ENCODE data around the gene MACROD1.
"Not testable (repeated sequence)": the region's sequence is repeated elsewhere in the genome, so short reads cannot be mapped to it uniquely, and the experiment has no call there.

The MACROD1 gene

GRCh38 chr11:64186492-64187165, 20.7 kb upstream of the MACROD1 start:
- Histone ChIP-seq H3K27ac (peak overlapping the region in 6 of 21 experiments; percentile 61 to 97 (median 86)), H3K4me3 (no peak overlapping the region)

DNA sequence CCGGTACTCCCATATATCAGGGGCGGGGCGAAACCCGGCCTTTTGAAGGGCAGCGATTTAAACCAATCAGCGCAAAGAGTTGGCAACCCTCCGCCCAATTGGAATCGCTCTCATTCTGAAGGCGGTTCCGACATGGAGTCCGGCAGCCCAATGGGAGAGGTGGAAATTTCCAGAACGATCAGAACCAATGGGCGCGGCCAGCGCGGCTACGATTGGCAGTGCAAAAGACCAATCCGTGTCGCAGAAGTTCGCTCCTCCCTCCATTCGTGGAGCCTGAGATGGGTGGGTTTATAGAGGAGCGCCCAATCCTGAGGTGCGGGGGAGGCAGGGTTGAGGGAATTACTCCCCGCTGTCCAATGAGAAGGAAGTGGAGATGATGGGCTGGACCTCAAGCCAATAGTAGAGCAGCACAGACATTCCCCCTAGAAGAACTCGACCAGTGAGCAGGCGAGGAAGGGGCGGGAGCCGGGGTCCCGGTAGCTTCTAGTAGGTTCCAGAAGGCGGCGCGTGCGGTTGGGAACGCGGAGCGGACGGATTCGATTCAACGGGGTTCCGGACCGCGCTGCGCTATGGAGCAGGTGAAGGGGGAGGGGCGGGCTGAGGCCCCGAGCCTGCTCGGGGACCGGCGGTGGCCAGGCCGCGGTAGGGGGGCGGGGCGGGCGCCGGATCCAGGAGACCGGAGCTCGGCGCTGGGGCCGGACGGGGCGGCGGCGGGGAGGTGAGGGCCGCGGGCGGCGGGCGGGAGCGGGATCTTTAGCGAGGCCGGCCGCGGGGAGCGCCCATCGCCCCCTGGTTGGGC, 20.0 kb upstream of the MACROD1 start, which contains the start of gene STIP1:
Gene STIP1 (plus strand): TSS at position 479 of the 799 bp plus-strand sequence. CDS start 91 bp downstream, at position 570.
- H3K27ac ChIP-seq: peak within 1 kb of the TSS; percentile 62 to 97 (median 90)
- H3K4me3 ChIP-seq: peak within 1 kb of the TSS in 6 of 7 experiments; percentile 38 to 77 (median 62)

GRCh38 chr11:64185175-64185692, 19.3 kb upstream of the MACROD1 start:
- peak overlapping the region; percentile 62 to 95 (median 88) for H3K27ac ChIP-seq
- peak overlapping the region in 6 of 7 experiments; percentile 38 to 77 (median 62) for H3K4me3 ChIP-seq

- Histone ChIP-seq H3K27ac (peak overlapping the region in 2 of 21 experiments; percentile 49 to 94), H3K4me3 (no peak overlapping the region)
Measured at GRCh38 chr11:64183890-64184289, 18.0 kb upstream of the MACROD1 start.

- H3K27ac ChIP-seq: peak overlapping the region in 18 of 21 experiments; percentile 7 to 78 (median 55)
- no peak overlapping the region for H3K4me3 ChIP-seq
Measured at GRCh38 chr11:64181506-64182411, 15.8 kb upstream of the MACROD1 start.

GRCh38 chr11:64180891-64181290, 15.0 kb upstream of the MACROD1 start:
- no peak overlapping the region for H3K4me3 ChIP-seq
- H3K27ac ChIP-seq: peak overlapping the region in 12 of 21 experiments; percentile 7 to 78 (median 60)

DNA sequence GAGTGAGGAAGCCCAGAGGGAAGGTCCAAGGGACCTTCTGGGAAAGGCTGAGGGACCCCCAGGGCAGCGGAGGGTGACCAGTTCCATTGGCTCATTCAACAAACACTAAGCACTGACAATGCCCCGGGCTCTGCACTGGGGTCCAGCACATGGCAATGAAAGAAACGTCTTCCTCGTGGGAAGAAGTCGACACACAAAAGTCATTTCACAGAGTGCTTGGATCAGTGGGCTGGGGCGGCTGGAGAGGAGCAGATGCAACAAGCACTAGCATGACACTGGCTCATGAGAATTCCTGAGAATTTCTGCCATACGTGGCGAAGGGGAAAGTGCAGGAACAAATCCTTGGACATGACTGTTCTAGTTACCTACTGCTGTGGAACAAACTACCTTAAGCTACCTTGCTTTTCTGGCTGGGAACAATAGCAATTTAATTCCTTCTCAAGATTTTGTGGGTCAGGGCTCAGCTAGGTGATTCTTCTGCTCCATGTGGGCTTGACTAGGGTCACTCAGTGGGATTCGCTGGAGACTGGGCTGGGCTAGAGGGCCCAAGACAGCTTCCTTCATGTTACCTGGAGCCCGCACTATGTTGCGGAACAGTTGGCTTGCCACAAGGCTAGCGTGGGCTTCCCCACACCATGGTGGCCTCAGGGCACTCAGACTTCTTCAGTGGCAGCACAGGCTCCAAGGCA, 13.2 kb upstream of the MACROD1 start:
- H3K27ac ChIP-seq: no peak overlapping the region

GRCh38 chr11:64178203-64178602, 12.3 kb upstream of the MACROD1 start:
- H3K4me3 ChIP-seq: no peak overlapping the region
- no peak overlapping the region for H3K27ac ChIP-seq

More for the DNA sequence above, 13.2 kb upstream of the MACROD1 start:
- H3K4me3 ChIP-seq: no peak overlapping the region

- H3K27ac ChIP-seq: no peak overlapping the region
Measured at GRCh38 chr11:64176751-64177150, 10.8 kb upstream of the MACROD1 start.

DNA sequence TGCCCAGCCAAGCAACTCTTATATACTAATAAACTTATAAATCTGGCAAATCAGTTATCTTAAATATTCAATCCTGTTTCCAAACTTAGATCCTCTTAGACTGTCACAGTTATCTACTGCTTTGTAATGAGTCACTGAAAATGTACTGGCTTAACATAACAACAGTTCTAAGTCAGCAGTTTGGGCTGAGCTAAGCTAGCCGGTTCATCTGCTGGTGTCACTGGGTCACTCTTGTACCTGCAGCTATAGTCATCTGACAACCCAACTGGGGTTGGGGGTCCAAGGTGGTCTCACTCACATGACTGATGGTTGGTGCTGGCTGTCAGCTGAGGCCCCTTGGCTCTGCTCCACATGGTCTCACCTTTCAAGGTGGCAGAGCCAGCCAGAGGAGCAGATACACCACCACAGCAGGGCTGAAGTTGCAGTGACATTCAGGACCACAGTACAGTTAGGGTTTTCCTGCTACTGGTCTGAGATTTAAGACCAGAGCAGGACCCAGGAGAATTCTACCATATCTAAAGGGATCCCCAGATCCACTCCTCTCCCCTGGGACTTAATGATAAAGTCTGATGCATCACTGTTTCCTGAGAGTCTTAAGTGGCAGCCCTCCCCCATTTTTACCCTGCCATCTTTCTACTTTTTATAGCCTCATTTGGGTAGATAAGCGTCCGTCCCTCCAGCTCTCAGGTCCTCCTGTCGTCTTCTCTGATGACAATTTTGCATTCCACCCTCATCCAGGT, 7.9 kb upstream of the MACROD1 start:
- Histone ChIP-seq H3K27ac (no peak overlapping the region), H3K4me3 (no peak overlapping the region)

More at GRCh38 chr11:64176751-64177150, 10.8 kb upstream of the MACROD1 start:
- H3K4me3 ChIP-seq: no peak overlapping the region

DNA sequence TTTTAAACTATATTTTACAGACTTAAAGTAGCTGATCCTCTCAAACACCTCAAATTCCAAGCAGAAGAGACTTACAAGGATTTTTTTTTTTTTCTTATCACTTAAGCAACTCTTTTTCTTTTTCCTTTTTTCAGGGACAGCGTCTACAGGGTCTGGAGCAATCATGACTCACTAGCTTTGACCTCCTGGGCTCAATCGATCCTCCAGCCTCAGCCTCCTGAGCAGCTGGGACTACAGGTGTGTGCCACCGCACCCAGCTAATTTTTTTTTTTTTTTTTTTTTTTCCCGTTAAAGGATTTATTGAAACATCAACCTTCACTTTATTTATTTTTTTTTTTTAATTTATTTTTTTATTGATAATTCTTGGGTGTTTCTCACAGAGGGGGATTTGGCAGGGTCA, 4.5 kb upstream of the MACROD1 start:
- no peak overlapping the region for H3K4me3 ChIP-seq
- peak overlapping the region in 1 of 21 experiments; percentile 31 for H3K27ac ChIP-seq

DNA sequence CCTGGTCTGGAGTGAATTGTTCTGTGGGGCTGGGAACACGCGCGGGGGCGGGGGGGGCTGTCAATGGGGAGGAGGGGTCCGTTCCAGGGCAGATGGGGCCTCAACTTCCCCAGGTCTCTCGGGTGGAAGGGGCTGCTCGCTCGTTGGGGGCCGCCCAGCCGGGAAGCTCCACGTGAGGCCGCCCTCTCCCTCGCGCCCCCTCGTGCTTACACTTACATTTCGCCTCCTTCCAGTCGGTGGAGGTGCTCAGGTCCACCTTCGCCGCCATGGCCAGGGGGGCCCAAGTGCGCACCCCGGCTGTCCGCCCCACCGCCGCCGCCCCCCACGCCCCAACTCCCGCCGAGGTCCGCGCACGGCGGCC, 452 bp downstream of the MACROD1 start:
- Histone ChIP-seq H3K4me3 (peak overlapping the region; percentile 55 to 85 (median 63)), H3K27ac (peak overlapping the region in 20 of 21 experiments; percentile 46 to 89 (median 83))

DNA sequence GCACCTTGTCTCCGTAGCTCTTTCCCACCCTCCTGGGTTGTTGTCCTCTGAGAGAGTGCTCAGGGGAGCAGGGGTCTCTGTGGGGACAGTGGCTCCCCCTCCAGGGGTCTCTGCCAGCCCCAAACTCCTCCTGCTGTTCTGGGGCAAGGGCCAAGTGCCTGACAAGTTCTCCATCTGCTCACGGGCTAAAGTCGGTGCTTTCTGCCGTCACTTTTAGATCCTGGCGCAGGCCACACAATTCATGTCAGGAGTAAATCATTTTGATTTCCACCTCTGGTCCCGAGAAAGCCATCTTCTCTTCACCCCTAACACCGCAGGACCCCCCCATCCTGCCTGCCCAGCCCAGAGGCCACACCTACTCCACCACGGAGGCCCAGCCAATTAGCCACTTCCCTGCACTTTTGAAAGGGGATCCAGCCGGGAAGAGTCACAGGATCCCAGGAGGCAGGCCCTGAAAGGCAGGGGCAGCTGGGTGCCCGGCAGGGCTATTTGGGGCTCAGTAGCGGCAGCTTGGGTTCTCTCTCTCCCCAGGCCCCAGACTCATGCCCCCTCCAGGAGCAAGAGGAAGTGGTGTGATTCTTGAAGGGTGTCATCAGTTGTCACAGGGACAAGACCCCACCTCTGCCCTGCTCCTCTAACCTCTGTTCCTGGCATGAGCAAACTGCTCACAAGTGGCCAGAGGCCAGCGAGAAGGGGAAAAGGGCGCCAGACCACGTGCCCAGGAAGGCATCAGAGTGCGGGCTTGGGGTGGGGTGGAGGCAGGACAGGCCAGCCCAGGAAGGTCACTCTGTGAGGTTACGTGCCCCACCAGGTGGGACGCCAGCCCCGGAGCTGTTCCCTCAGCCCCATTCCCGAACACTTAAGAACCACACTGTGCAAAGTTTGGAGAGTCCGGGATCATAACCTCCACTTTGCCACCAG, 1.3 kb downstream of the MACROD1 start:
- peak overlapping the region; percentile 55 to 85 (median 63) for H3K4me3 ChIP-seq
- peak overlapping the region in 8 of 21 experiments; percentile 68 to 87 (median 83) for H3K27ac ChIP-seq

DNA sequence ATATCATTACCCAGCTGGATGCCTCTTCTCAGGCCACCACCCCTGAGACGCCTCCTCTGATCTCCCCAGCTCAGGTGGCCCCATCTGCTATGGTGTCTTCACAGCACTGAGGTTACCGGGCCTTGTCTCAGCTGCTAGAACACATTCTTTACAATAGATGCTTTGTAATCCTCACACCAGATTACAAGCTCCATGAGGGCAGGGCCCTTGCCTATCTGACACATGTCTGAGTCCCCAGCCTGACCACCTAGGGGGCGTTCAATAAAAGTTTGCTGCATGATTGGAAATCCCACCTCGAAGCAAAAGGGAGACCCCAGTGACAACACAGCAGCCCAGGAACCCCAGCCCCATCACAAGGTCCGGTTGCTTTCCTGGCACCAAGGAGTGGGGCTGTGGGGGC, 2.0 kb downstream of the MACROD1 start:
- peak overlapping the region in 1 of 21 experiments; percentile 87 for H3K27ac ChIP-seq

GRCh38 chr11:64162769-64163168, 3.1 kb downstream of the MACROD1 start:
- H3K4me3 ChIP-seq, H3K27ac ChIP-seq: not testable (repeated sequence)

More for the DNA sequence above, 2.0 kb downstream of the MACROD1 start:
- no peak overlapping the region for H3K4me3 ChIP-seq

GRCh38 chr11:64161037-64161436, 4.9 kb downstream of the MACROD1 start:
- Histone ChIP-seq H3K27ac (no peak overlapping the region), H3K4me3 (no peak overlapping the region)

Measured in skin epidermis (tissue), 12 donors.